ENCODE measurements around the gene DOC2B. TPM values are rescaled to one million over a fixed set of nuclear protein-coding genes. Genes with fewer than 3 reads are reported as not detected.
"Not testable (repeated sequence)": the region's sequence is repeated elsewhere in the genome, so short reads cannot be mapped to it uniquely, and the experiment has no call there.

Gene DOC2B
- total RNA-seq, 4 donors from 2014 or later = 10.4 to 18.0 (median 14.6) TPM

DNA sequence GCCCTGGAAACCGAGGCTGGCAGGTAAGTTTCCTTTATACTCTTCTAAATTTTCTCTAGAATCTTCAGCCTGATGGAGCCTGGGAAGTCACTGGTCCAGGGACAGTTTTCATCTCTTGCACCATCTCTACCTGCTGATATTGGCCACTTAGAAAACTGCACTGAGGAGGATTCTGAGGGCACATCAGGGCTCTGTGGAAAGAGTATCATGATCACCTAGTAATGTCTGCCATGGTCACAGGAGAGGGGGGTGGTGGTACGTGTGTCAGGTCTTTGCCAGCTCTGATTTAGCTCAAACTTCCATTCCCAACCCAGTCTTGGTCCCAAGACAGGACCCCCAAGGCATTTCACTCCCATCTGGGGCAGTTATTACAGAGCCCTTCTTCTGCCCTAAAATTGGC, 35.2 kb upstream of the DOC2B start:
- H3K4me1 ChIP-seq = peaks cover 0 to 4% (median 0%) of the 10 kb centered on the region in 4 donors
- H3K27ac ChIP-seq (replicated peaks in 1 of 4) = no peak overlapping the region
- no peak overlapping the region for H3K4me3 ChIP-seq
- no peaks in the 10 kb centered on the region for H3K9me3 ChIP-seq
- peaks cover 0 to 7% (median 0%) of the 10 kb centered on the region in 4 donors for H3K36me3 ChIP-seq
- TF ChIP-seq EP300 (IDR thresholded peaks at IDR 0.05) = no peak
- TF ChIP-seq, protein P1, sequence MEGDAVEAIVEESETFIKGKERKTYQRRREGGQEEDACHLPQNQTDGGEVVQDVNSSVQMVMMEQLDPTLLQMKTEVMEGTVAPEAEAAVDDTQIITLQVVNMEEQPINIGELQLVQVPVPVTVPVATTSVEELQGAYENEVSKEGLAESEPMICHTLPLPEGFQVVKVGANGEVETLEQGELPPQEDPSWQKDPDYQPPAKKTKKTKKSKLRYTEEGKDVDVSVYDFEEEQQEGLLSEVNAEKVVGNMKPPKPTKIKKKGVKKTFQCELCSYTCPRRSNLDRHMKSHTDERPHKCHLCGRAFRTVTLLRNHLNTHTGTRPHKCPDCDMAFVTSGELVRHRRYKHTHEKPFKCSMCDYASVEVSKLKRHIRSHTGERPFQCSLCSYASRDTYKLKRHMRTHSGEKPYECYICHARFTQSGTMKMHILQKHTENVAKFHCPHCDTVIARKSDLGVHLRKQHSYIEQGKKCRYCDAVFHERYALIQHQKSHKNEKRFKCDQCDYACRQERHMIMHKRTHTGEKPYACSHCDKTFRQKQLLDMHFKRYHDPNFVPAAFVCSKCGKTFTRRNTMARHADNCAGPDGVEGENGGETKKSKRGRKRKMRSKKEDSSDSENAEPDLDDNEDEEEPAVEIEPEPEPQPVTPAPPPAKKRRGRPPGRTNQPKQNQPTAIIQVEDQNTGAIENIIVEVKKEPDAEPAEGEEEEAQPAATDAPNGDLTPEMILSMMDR (IDR thresholded peaks at IDR 0.05) = no peak
- no peak for TF ChIP-seq POLR2A (IDR thresholded peaks at IDR 0.05; ENCODE audit: low read depth)
- TF ChIP-seq POLR2AphosphoS5 (IDR thresholded peaks at IDR 0.05) = no peak
- 57% methylated on average over 2 of the region's 2 CpGs for WGBS
- no peaks in the 10 kb centered on the region for H3K27me3 ChIP-seq
- DNase-seq (ENCODE audit: extremely low spot score) = no peak
- intact Hi-C loops (cut with DNase I) = no loop called here

DNA sequence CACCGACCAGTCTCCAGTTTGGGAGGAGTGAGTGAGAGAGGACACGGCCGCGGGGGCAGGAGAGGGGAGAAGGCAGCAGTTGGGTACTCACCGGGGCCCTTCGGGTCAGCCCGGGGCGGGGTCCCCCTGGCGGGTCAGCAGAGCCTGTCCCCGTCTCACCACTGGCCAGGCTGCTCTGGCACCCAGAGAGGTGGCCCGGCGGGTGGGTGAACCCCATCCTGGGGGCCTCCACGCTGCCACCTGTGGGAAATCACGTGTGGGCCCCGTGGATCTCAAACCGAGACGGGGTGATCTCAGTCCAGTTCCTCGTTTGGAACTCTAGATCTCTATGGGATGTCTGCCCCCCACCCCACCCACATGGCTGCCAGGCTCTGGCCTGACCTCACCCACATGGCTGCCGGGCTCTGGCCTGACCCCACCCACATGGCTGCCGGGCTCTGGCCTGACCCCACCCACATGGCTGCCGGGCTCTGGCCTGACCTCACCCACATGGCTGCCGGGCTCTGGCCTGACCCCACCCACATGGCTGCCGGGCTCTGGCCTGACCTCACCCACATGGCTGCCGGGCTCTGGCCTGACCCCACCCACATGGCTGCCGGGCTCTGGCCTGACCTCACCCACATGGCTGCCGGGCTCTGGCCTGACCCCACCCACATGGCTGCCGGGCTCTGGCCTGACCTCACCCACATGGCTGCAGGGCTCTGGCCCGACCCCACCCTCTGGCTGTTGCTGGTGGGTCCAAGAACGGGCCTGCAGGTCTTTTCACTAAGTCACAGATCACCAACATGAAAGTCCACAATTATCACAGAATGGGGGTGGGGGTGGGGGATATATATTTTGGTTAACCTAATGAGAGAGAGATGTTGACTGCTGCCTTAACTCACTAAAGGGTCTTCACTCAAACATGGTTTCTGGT, 34.4 kb upstream of the DOC2B start:
- H3K27me3 ChIP-seq; H3K9me3 ChIP-seq; H3K36me3 ChIP-seq; DNase-seq (ENCODE audit: extremely low spot score); H3K27ac ChIP-seq (replicated peaks in 1 of 4); H3K4me1 ChIP-seq; intact Hi-C loops (cut with DNase I): not testable (repeated sequence)
- H3K4me3 ChIP-seq = peak overlapping the region in 1 of 4 donors; percentile 39
- WGBS = 58% methylated on average over 15 of the region's 29 CpGs

DNA sequence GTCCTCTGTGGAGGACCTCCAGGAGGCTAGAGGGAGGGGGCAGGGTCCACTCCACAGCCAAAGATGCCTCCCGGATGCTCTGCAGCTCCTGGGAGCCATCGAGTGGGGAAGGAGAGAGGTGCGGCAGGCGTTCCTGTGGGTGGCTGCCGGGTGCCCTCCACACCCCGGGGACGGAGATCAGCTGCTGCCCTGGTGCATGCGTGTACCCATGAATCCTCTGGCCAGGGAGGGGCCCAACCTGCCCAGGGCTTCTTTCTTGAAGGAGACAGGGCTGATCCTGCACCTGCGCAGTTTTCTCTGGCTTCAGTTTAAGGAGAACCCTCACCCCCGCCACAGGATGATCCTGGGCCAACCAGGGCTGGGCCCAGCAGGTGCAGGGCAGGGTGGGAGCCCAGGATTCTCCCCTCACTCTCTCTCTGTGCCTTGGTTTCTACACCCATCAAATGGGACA, 33.5 kb upstream of the DOC2B start:
- Histone ChIP-seq H3K27me3 (no peaks in the 10 kb centered on the region), H3K36me3 (peaks cover 0 to 9% (median 0%) of the 10 kb centered on the region in 4 donors), H3K4me3 (no peak overlapping the region), H3K27ac (replicated peaks in 1 of 4) (no peak overlapping the region), H3K9me3 (no peaks in the 10 kb centered on the region), H3K4me1 (peaks cover 0 to 4% (median 0%) of the 10 kb centered on the region in 4 donors)
- 96% methylated on average over 10 of the region's 10 CpGs for WGBS
- intact Hi-C loops (cut with DNase I) = no loop called here
- TF ChIP-seq POLR2AphosphoS5 (IDR thresholded peaks at IDR 0.05) = no peak
- TF ChIP-seq, protein P1 (IDR thresholded peaks at IDR 0.05) = no peak
- no peak for TF ChIP-seq EP300 (IDR thresholded peaks at IDR 0.05)
- DNase-seq (ENCODE audit: extremely low spot score) = no peak

DNA sequence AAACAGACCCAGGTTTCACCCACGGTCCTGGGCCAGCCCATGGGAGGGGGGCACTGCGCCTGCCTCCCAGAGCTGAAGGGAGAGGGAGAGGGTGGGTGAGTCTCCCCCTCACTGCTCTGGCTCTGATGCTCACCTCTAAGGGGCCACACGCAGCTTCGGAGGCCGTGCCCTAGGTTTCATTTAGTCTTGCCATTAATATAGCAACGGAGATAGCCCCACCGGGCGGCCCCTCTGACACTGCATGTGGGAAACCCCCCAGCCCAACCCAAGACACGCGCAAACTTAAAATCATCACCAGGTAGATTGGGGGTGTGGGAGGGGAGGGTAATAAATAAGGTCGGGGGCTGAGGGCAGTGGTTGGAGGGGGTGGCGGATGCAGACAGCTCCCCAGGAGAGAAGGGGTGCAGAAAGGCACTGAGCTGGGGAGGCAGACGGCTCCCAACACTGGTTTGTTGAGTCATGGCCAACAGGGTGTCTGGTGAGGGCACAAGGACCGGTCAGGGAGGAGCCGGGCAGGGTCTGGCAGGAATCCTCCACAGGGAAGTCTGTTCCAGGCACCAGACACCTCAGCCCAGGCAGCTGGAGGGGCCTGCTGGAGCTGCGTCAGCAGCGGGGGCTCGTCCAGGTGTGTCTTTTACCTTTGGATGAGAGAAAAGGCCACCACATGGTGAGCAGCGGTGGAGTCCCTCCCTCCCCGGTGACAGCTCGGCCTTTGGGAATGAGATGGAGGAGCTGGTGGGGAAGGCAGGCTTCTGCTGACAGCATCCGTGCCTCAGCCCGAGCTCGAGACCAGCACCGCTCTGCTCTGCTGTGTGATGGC, 32.0 kb upstream of the DOC2B start:
- no peaks in the 10 kb centered on the region for H3K9me3 ChIP-seq
- H3K4me1 ChIP-seq = peaks cover 0 to 4% (median 0%) of the 10 kb centered on the region in 4 donors
- peaks cover 0 to 5% (median 0%) of the 10 kb centered on the region in 4 donors for H3K27me3 ChIP-seq
- TF ChIP-seq POLR2A (IDR thresholded peaks at IDR 0.05; ENCODE audit: low read depth) (no peak), EP300 (IDR thresholded peaks at IDR 0.05) (no peak), POLR2AphosphoS5 (IDR thresholded peaks at IDR 0.05) (no peak)
- TF ChIP-seq, protein P1 (IDR thresholded peaks at IDR 0.05) = no peak
- intact Hi-C loops (cut with DNase I) = no loop called here
- no peak overlapping the region for H3K4me3 ChIP-seq
- H3K36me3 ChIP-seq = peaks cover 0 to 9% (median 0%) of the 10 kb centered on the region in 4 donors
- WGBS = 89% methylated on average over 17 of the region's 25 CpGs
- H3K27ac ChIP-seq (replicated peaks in 1 of 4) = no peak overlapping the region
- no peak for DNase-seq (ENCODE audit: extremely low spot score)

DNA sequence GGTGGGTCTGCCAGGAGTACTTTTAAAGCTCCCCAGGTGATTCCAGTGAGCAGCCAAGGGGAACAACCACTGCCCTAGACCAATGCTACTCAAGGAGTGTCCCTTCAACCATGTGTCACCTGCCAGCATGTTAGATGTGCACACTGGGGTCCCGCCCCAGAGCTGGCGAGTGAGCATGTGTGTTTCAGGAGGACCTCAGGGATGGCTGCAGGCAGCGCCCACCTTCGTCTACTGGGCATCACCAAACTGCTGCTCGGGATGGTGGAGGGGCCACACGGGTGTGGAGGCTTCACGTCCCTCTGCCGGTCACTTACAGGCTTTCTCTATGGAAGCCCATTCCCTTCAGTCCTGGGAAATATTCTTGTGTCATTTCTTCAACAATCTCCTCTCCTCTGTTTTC, 29.0 kb upstream of the DOC2B start:
- WGBS = 91% methylated on average over 4 of the region's 8 CpGs
- intact Hi-C loops (cut with DNase I) = no loop called here
- Histone ChIP-seq H3K27me3 (peaks cover 0 to 19% (median 0%) of the 10 kb centered on the region in 4 donors), H3K36me3 (peaks cover 0 to 9% (median 0%) of the 10 kb centered on the region in 4 donors), H3K27ac (replicated peaks in 1 of 4) (no peak overlapping the region), H3K9me3 (no peaks in the 10 kb centered on the region), H3K4me3 (no peak overlapping the region), H3K4me1 (peaks cover 0 to under 1% (median 0%) of the 10 kb centered on the region in 4 donors)
- TF ChIP-seq POLR2AphosphoS5 (IDR thresholded peaks at IDR 0.05) (no peak), POLR2A (IDR thresholded peaks at IDR 0.05; ENCODE audit: low read depth) (no peak), EP300 (IDR thresholded peaks at IDR 0.05) (no peak)
- TF ChIP-seq, protein P1 (IDR thresholded peaks at IDR 0.05) = no peak
- DNase-seq (ENCODE audit: extremely low spot score) = no peak

Measured in esophagus muscularis mucosa (tissue), 4 donors.